NCI-H1930 (cell line): ENCODE results near the gene C11orf65.

Experiments used
- DNase-seq, 2 experiments: peaks; one replicate each; lab custom pipeline; 2025; lab: John Stamatoyannopoulos, UW

C11orf65 gene

DNA sequence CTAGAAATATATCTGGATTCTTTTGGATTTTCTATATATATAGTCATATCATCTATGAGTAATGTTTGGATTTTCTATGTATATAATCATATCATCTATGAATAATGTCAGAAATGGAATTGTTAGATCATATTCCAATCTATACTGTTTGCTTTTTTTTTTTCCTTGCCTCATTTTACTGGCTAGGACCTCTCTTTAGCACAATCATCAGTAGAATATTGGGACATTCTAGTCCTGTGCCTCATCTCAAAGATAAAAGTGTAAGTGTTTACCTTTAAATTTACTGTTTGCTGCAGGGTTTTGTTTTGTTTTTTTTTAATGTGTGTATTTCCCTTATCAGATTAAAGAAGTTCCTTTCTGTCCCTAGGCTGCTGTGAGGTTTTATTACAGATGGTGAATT is 97.0 kb downstream of the C11orf65 start:
- no peak for DNase-seq

DNA sequence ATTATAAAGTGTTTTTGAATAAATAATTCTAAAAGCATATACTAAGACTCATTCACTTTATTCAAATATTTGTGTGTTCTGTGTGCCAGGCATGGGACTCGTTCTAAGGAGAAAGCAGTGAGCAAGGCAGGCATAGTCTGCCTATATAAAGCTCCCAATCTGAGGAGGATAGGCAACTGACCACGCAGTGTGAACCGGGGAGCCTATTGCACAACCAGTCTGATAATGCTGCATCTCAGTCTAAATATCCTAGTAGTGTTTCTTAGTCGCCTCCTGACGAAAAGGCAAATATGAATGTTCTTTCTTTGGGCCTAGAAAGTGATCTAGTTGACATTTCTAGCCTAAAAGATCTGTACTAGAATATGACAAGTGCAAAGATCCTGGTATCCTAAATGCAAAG is 98.3 kb downstream of the C11orf65 start:
- DNase-seq: no peak

DNA sequence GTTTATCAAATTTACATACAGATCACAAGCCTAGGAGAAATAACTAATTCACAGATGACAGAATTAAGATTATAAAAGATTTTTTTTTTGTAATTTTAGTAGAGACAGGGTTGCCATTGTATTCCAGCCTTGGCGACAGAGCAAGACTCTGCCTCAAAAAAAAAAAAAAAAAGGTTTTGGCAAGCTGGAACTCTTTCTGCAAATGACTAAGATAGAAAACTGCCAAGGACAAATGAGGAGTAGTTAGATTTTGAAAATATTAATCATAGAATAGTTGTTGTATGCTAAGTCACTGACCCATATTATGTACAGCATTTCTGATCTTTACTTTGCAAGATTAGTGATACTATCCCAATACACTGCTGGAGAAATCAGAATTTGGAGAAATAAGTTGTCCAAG is 99.2 kb downstream of the C11orf65 start:
- DNase-seq: no peak

DNA sequence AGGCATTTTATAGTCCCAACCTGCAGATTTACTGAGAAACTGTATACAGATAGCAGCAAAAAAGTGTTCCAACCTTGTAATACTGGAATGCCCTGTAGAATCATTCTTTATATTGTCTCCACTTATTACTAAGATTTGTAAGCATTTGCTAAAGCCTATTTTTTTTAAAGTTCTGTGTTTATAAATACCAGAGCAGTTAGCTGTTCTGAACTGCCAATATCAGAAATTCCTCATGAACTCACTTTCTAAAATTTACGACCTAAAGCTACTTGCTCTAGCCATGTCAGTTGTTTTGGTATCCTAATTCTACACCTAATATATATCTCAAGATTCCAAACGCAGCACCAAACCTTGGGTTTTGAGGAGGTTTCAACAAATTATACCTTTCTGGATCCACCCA is 103.2 kb downstream of the C11orf65 start:
- no peak for DNase-seq

DNA sequence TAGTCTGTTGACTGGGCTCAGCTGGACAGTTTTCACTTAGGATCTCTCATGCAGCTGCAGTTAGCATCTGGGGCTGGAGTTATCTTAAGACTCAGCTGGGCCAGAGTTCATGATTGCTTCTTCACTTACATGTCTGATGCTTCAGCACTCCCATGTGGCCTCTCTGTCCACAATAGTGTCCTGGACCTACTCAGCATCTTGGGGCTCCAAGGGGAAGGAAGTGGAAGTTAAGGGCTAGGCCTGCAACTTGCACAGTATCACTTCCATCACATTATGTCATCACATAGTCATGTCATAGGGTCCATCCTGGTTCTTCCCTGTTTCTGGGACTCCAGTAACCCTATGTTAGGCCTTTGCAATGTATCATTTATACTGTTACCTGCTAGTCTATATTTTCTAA is 115.9 kb downstream of the C11orf65 start:
- no peak for DNase-seq

DNA sequence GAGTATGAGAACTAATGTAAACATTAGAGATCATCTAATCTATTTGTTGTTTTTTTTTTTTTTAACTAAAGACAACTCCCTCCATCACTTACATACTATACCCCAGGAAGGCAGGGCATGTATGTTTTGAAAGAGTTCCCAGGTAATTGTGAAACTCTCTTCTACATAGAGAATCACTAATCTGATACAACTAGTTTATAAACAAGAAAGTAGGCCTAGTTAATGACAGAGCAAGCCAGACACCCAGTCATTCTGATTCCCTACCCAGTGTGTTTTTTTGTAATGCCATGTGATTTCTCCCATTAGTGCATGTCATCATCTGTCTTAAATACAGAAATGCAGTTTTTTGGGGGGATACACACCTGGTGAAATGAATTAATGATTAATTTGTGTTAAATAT is 120.9 kb downstream of the C11orf65 start:
- no peak for DNase-seq

DNA sequence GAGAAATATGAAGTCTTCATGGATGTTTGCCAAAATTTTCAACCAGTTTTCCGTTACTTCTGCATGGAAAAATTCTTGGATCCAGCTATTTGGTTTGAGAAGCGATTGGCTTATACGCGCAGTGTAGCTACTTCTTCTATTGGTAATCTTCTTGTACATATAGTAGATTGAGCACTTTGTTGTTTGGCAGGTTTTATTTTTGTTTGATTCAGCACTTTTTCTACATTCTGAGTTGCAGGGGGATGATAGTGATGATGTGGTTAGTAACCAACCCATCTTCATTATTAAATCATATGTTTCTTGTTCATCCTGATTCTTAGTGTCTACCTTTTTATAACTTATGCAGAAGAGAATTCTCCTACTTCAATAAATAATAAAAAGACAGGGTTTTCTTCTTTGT is 121.6 kb downstream of the C11orf65 start:
- no peak for DNase-seq

DNA sequence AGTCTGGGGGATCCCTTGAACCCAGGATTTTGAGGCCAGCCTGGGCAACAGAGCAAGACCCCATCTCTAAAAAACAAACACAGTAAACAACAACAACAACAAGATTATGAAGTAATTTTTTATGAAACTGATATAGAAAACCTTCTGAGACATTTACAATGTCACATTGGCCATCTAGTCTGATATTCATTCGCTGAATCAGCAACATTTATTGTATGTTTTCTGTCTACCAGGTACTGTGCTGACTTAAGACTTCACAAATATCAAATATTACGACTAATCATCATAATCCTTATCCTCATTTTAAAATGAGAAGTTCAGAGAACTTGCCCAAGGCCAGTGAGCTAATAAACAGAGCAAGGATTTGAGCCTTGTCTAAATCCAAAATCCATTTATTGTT is 123.6 kb downstream of the C11orf65 start:
- DNase-seq: no peak

DNA sequence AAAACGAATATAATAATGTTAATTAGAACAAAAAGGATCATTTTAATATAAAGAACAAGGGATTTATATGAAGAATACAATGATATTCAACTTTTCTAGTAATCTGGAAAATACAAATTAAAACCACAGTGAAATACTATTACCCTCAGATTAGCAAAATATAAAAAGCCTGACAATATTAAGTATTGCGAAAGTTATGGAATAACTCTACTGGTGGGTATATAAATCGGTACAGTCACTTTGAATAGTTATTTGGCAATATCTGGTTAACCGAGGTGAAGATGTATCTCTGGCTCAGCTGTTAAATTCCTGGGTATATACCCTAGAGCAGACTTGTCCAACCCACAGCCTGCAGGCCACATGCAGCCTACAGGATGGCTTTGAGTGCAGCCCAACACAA is 125.7 kb downstream of the C11orf65 start:
- no peak for DNase-seq

DNA sequence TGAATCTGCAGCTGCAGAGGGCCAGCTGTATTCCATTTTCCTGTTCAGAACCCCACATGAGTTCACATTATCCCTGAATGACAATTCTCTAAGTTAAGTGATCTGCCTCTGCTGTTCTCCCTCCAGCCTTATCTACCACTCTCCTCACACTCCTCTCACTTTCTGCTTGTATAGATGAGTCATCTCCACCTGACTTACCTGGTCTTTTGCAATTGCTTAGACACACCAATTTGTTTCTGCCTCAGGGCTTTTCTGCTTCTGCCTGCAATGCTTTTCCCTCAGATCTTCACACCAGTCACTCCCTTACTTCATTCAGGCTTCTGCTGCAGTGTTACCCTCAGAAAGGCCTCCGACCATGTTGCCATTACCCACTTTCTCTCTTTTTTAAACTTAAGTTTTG is 126.4 kb downstream of the C11orf65 start:
- DNase-seq: no peak

DNA sequence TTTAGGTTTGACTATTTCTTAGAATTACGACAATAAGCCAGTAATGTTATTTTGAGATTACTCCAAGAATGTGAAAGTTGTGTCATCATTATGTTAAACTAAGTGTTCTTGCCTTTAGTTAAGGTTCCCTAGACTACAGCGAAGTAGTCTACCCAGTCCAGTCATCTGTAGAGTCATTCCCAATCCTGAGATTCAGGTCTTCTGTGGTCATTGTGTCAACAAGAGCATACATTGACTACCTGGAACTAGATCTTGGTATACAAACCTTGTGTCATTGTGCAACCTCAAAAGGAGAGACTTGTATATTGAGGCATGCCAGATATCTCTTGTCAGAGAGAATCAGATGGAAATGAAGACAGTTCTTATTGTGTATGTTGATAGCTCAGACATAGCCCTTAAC is 128.6 kb downstream of the C11orf65 start:
- no peak for DNase-seq

DNA sequence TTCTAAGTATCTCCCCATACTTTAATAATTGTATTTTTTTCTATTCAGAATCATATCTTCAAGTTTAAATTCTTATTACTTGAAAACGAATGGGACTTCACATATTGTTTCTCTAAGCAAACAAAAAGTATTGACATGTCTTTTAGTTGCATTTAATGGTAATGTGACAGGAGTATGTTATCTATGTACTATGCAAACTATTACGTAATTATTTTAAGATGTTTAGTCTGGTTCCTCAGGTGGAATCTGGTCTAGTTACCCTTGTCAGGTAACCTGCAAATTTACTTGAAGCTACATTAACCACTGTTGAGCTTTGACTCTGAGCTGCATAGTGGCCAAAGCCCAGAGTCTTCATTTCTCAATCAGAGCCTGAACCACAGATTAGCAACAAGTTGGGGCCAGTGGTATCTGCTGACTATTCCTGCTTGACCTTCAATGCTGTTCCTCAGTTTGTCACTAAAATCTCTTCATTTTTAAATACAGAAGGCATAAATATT is 133.9 kb downstream of the C11orf65 start:
- no peak for DNase-seq
